ENCODE results near the gene IPMK. TPM values are rescaled to one million over a fixed set of nuclear protein-coding genes. Genes with fewer than 3 reads are reported as not detected.

The IPMK gene
- total RNA-seq, 1 donor from 2014 or later, result 6.2 TPM

GRCh38 chr10:58278962-58279307, 11.2 kb upstream of the IPMK start:
- H3K4me3 ChIP-seq (ENCODE audit: low read depth, low read length), result no peak overlapping the region
- TF ChIP-seq CTCF (conservative IDR thresholded peaks at IDR 0.05; ENCODE audit: low read depth, low read length), result no peak
- DNase-seq (ENCODE audit: low read depth), result no peak

- H3K4me3 ChIP-seq (ENCODE audit: low read depth, low read length), result no peak overlapping the region
- TF ChIP-seq CTCF (conservative IDR thresholded peaks at IDR 0.05; ENCODE audit: low read depth, low read length), result no peak
- no peak for DNase-seq (ENCODE audit: low read depth)
These were observed 10.7 kb upstream of the IPMK start for GRCh38 chr10:58278274-58278961.

GRCh38 chr10:58275908-58276307, 8.2 kb upstream of the IPMK start:
- no peak for TF ChIP-seq CTCF (conservative IDR thresholded peaks at IDR 0.05; ENCODE audit: low read depth, low read length)
- no peak for DNase-seq (ENCODE audit: low read depth)
- H3K4me3 ChIP-seq (ENCODE audit: low read depth, low read length), result no peak overlapping the region

- peak overlapping the region; percentile 31 for H3K4me3 ChIP-seq (ENCODE audit: low read depth, low read length)
- no peak for TF ChIP-seq CTCF (conservative IDR thresholded peaks at IDR 0.05; ENCODE audit: low read depth, low read length)
- no peak for DNase-seq (ENCODE audit: low read depth)
These were observed 7.6 kb upstream of the IPMK start for GRCh38 chr10:58275261-58275660.

GRCh38 chr10:58269782-58270290, 2.1 kb upstream of the IPMK start:
- DNase-seq (ENCODE audit: low read depth), result no peak
- TF ChIP-seq CTCF (conservative IDR thresholded peaks at IDR 0.05; ENCODE audit: low read depth, low read length), result no peak

GRCh38 chr10:58268946-58269781, 1.5 kb upstream of the IPMK start, which contains the start of gene CISD1:
Gene CISD1, plus strand, starts transcription at chr10:58269162. Its CDS starts 112 bp downstream, at chr10:58269274.
- peak within 1 kb of the TSS; percentile 65 for H3K4me3 ChIP-seq (ENCODE audit: low read depth, low read length)
- no peak for TF ChIP-seq CTCF (conservative IDR thresholded peaks at IDR 0.05; ENCODE audit: low read depth, low read length)
- DNase-seq (ENCODE audit: low read depth), result peak; percentile 96

More at GRCh38 chr10:58269782-58270290, 2.1 kb upstream of the IPMK start:
- H3K4me3 ChIP-seq (ENCODE audit: low read depth, low read length), result peak overlapping the region; percentile 65
